Fibroblast of pulmonary artery (primary cell): ENCODE data around the gene STPG3.

Experiments used
- DNase-seq: peaks from one replicate; pipeline ENCODE4 v3.0.0-alpha.2; 2010; ENCODE audit warnings: low read depth
- H3K4me3 ChIP-seq: replicated peaks from 2 replicates; pipeline ENCODE4 v1.5.1; 2011; ENCODE audit warnings: low read depth, mild to moderate bottlenecking, control low read depth, low read length, moderate library complexity
- TF ChIP-seq, protein P1 (sequence below): IDR thresholded peaks from 2 replicates; pipeline ENCODE4 v1.5.1; 2011; ENCODE audit warnings: mild to moderate bottlenecking, control low read depth, low read length, inconsistent platforms; ENCODE audit errors: missing control alignments

The STPG3 gene

DNA sequence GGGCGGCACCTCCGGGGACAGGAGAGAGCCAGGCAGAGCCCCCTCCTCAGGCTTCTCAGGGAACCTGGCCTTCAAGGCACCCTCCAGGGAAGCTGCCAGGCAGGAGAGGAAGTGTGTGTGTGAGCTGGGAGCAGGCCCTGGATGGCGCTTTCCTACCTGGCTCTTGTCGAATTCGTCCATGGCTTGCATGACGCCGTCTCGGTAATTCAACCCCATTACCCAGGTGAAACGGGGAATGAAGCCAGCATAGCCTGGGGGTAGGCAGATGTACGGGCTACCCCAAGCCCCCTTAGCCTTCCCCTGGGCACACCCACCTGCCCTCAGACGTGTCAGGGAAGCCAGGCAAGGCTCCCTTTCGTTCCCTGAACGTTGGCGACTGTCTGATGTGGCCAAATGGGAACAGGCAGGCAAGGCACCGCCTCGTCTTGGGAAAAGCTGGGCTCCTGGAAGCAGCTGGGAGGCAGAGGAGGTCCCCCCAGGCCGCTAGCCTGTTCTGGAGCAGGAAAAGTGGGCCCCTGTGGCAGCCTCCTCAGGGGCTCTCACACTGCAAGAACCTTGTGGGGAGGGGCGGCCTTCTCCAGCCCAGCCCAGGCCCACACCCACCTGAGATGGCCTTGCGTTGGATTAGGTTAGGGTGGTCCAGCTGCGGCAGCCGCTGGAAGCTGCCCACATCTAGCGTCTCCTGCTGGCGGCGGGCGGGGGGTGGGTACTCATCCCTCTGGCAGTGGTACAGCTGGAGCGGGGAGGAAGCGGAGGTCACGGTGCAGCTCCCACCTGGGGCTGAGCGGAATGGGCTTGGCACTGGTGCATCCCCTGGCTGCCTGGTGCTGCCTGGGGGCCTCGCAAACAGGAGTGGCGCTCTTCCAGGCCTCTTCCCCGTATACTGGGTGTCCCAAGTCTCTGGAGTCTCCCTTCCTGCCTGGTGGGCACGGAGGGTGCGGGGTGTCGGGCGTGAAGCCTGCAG lies 6.3 kb upstream of the STPG3 start:
- no peak for DNase-seq
- H3K4me3 ChIP-seq = no peak overlapping the region
- TF ChIP-seq, protein P1, sequence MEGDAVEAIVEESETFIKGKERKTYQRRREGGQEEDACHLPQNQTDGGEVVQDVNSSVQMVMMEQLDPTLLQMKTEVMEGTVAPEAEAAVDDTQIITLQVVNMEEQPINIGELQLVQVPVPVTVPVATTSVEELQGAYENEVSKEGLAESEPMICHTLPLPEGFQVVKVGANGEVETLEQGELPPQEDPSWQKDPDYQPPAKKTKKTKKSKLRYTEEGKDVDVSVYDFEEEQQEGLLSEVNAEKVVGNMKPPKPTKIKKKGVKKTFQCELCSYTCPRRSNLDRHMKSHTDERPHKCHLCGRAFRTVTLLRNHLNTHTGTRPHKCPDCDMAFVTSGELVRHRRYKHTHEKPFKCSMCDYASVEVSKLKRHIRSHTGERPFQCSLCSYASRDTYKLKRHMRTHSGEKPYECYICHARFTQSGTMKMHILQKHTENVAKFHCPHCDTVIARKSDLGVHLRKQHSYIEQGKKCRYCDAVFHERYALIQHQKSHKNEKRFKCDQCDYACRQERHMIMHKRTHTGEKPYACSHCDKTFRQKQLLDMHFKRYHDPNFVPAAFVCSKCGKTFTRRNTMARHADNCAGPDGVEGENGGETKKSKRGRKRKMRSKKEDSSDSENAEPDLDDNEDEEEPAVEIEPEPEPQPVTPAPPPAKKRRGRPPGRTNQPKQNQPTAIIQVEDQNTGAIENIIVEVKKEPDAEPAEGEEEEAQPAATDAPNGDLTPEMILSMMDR = no peak

DNA sequence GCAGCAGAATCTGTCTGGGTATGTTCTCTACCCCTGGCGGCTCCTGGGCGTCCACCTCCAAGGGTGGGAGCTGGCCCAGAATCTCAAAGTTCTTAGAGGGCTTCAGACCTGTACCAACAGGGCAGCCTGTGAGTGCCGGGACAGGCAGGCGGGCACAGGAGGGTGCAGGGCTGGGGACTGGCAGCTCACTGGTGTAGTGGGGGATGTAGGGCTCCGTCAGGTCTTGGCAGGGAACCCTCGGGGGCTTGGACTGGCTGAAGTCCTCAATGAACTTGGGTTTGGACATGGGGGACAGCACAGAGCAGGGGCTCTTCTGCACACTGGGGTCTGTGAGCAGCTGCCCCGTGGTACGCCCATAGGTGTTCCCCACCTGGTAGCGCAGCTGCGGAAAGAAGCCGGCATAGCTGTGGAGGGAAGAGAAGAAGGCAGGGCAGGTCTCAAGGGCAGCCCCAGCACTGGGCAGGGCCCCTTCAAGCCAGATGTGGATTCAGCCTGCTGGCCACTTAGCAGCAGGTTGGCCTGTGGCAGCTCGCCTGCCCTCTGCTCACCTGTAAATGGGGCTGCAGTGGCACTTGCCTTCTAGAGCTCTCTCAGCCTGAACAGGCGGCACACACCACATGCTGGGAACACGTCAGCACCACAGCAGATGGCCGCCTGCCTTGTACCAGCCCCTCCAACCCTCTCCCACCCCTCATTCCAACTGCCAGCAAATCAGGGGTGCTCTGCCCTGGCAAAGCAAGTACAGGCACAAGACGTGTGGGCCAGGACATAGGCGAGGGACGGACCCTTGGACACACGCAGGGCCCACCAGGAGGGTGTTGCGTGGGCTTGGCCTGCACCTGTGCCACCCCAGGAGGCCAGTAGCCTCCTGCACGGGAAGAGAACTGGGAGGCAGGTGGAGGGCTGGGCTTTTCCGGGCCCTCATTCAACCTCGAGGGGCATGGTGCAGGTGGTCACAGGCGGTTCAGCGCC lies 5.3 kb upstream of the STPG3 start:
- TF ChIP-seq, protein P1 = no peak
- no peak for DNase-seq
- no peak overlapping the region for H3K4me3 ChIP-seq

DNA sequence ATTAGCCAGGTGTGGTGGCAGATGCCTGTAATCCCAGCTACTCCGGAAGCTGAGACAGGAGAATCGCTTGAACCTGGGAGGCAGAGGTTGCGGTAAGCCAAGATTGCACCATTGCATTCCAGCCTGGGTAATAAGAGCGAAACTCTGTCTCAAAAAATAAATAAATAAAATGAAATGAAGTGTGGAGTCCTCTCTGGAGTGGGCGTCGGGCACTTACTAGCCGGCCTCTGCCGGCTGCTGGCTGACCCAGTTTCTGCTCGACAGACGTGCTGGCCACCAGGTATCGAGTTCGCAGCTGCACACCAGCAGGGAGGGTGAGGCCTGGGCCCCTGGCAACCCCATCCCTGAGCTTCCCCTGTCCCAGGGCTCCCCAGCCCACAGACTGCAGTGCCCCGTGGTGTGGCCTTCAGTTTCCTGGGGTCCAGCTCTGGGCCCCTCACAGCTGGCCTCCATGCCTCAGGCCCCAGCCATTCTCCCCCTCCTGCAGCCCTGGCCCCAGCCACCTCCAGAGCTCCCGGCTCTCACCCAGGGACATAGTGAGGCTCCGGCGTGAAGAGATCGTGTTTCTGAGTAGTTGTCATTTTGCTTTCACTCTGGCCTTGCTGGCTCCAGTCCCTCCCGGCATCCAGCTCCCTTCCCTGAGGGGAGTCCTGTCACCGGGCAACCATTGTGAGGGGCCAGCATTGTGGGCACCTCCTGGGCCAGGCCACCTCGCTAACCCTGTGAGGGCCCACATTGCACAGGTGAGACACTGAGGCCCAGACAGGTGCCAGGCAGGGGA lies 3.8 kb upstream of the STPG3 start:
- H3K4me3 ChIP-seq = no peak overlapping the region
- no peak for DNase-seq
- TF ChIP-seq, protein P1 = no peak

DNA sequence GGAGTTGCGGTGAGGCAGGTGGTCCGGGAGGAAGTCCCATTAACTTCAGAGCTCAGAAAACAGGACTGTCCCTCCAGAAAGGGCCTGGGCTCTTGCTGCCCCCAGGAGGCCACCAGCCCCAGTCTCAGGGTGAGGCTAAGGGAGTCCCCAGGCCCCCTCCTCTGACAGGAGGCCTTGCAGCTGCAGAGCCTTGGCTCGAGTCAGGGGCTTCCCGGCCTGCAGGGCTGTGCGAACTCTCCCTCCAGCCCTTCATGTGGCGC lies 3.2 kb upstream of the STPG3 start:
- no peak overlapping the region for H3K4me3 ChIP-seq
- no peak for DNase-seq
- TF ChIP-seq, protein P1 = no peak

DNA sequence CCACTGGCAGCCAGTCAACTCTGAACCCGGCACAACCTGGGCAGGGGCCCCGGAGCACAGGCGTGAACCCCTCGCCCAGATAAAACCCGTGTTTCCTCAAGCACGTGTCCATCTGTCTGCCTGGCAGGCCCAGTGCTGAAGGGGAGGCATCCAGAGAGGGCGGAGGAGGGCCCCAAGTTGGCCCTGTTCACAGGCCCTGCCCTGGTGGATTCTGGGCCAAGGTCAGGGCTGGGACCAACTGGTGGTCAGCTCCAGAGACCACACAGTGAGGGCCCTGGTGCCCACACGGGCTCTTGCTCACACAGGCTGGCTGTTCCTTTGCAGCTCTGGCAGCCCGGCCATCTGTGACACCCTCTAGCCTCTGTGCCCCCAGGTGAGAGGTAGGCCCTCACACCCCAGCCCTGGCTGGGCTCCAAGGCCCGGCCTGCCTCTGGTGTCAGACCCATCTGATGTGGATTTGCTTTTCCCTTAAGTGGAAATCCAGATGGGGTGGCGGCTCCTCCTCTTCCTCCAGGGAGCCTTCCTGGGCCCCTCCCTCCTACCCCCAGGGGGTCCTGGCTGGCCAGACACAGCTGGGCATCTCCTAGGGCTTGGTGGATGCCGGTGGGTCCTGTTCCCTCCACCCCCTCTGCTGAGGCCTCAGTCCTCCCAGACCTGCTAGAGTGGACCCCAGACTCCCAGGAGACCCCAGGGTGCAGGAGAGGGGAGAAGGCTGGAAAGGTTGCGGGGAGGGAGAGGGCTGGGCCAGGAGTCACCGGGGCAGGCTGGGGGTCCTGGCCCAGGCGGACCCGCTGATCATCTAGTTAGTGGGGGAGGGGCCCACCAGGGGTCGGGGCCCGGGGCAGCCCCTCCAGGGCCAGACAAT lies 525 bp upstream of the STPG3 start:
- H3K4me3 ChIP-seq = no peak overlapping the region
- TF ChIP-seq, protein P1 = no peak
- DNase-seq = no peak
